PFSK-1 (cell line): ENCODE measurements around the gene RPRD1B.

Experiments
- POLR2AphosphoS5 ChIP-seq: IDR thresholded peaks from 2 replicates; pipeline ENCODE4 v1.6.1; 2012; ENCODE audit warnings: low read depth, mild to moderate bottlenecking, control low read depth, low read length, moderate library complexity
- TAF1 ChIP-seq: IDR thresholded peaks from 2 replicates; pipeline ENCODE4 v1.6.1; 2012; ENCODE audit warnings: low read length, control low read depth, borderline replicate concordance; ENCODE audit not compliant: insufficient read depth
- TF ChIP-seq, protein P1 (sequence below), 2 experiments: IDR thresholded peaks; 2 replicates each; pipeline versions ENCODE4 v1.6.1 to v1.8.0; 2011 to 2012; ENCODE audit warnings: low read depth in 2 of 2, low read length in 2 of 2, control low read depth in 1 of 2, inconsistent platforms in 1 of 2, mild to moderate bottlenecking in 1 of 2, moderate library complexity in 1 of 2; ENCODE audit not compliant: insufficient read depth in 1 of 2

DNA sequence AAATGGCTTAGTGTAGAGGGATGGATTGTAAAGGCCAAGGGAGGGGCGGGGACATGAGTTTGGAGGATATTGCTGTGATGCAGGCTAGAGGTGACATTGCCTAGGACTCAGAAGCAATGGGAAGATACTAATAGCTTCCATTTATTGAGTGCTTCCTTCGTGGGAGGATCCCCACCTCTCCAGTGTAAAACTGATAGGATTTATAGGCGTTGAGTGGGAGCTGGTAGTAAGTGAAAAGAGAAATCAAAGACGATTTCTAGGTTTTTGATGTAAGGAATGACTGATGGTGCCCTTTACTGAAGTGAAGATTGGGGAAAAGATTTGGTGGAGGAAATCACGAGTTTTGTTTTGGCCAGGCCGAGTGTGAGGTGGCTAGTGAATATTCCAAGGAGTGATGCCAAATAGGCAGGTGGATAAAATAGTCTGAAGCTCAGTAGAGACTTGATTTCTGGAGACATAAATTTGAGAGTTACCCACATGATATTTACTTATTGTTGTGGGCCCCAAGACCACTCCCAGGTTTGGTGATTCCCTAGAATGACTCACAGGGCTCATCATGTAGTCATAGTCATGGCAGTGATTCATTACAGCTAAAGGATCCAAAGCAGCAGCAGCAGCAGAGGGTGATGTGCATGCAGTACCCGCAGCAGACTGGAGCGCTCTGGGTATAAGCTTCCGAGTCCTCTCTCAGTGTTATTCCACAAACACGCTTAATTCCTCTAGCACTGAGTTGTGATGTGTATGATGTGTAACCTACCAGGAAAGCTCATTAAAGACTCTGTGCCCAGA lies 10.2 kb downstream of the RPRD1B start:
- TF ChIP-seq TAF1 (no peak), POLR2AphosphoS5 (no peak)
- TF ChIP-seq, protein P1, sequence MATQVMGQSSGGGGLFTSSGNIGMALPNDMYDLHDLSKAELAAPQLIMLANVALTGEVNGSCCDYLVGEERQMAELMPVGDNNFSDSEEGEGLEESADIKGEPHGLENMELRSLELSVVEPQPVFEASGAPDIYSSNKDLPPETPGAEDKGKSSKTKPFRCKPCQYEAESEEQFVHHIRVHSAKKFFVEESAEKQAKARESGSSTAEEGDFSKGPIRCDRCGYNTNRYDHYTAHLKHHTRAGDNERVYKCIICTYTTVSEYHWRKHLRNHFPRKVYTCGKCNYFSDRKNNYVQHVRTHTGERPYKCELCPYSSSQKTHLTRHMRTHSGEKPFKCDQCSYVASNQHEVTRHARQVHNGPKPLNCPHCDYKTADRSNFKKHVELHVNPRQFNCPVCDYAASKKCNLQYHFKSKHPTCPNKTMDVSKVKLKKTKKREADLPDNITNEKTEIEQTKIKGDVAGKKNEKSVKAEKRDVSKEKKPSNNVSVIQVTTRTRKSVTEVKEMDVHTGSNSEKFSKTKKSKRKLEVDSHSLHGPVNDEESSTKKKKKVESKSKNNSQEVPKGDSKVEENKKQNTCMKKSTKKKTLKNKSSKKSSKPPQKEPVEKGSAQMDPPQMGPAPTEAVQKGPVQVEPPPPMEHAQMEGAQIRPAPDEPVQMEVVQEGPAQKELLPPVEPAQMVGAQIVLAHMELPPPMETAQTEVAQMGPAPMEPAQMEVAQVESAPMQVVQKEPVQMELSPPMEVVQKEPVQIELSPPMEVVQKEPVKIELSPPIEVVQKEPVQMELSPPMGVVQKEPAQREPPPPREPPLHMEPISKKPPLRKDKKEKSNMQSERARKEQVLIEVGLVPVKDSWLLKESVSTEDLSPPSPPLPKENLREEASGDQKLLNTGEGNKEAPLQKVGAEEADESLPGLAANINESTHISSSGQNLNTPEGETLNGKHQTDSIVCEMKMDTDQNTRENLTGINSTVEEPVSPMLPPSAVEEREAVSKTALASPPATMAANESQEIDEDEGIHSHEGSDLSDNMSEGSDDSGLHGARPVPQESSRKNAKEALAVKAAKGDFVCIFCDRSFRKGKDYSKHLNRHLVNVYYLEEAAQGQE (IDR thresholded peaks at IDR 0.05; ENCODE audit: insufficient read depth in 1 of 2, low read depth in 2 of 2, low read length in 2 of 2): no peak
